Endometrium (tissue), 2 donors: ENCODE data around the gene KLHL20.
"Not testable (repeated sequence)": the region's sequence is repeated elsewhere in the genome, so short reads cannot be mapped to it uniquely, and the experiment has no call there.

Source experiments
- FAIRE-seq: peaks from 2 replicates; lab custom pipeline; 2012; peaks lifted over from hg19 to GRCh38; lab: Jason Lieb, UNC
- donor health status: control.
- donor health status: control.

Gene KLHL20

DNA sequence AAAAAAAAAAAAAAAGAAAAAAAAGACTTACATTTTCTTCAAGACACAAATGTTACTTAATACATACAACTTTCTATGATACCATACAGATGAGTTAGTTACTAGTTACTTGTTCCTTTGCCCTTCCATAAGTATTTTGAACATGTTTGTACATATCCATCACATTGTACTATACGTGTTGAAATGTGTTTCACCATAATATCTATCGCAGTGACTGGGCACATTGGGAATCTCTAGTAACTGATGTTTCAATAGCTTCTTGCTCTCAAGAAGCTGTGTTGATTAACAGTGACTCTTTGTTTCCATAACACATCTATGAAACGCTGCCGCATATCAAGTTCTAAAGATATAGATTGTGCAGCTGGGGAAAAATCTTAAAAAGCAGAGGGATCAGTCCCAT, 42.9 kb downstream of the KLHL20 start:
- FAIRE-seq = no peak

DNA sequence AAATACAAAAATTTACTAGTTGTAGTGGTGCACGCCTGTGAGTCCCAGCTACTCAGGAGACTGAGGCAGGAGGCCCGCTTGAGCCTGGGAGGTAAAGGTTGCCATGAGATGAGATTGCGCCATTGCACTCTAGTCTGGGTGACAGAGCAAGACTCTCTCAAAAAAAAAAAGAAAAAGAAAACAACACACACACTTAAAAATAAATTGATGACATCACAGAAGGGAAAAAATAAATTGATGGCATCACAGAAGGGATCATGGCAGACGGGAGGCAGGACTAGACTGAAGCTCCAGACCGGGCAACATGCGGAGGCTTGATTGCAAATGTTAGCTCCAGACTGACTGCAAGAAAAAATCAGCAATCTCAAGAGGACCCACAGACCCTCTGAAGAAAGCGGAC, 43.3 kb downstream of the KLHL20 start:
- FAIRE-seq = no peak

DNA sequence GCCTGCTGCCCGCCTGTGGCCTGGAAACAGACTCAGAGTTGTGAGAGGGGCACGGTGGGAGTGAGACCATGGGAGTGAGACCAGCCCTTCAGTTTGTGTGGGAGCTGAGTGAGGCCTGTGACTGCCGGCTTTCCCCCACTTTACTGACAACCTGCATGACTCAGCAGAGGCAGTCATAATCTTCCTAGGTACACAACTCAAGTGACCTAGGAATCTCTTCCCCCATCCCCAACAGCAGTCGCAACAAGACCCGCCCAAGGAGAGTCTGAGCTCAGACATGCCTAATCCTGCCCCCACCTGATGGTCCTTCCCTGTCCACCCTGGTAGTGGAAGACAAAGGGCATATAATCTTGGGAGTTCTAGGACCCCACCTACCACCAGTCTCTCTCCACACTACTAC, 44.2 kb downstream of the KLHL20 start:
- no peak for FAIRE-seq

GRCh38 chr1:173764331-173764730, 49.5 kb downstream of the KLHL20 start:
- FAIRE-seq = not testable (repeated sequence)

DNA sequence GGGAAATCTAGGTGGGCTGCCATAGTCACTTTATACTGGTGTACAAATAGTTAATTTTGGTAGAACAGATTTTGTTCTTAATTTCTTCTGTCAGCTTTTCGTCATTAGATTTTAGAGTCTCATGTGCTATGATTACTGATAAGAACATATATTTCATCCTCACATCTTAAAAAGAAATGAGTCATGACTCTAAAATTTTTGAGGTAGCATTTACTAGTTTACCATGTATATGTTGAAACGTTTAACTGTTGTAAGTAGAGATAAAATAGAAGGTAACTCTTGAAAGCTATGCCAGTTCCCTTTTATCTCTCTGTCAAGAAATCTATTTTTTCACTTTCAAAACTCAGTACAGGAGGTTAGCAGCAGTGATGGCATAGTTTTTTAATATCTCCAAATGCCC, 53.4 kb downstream of the KLHL20 start:
- no peak for FAIRE-seq

DNA sequence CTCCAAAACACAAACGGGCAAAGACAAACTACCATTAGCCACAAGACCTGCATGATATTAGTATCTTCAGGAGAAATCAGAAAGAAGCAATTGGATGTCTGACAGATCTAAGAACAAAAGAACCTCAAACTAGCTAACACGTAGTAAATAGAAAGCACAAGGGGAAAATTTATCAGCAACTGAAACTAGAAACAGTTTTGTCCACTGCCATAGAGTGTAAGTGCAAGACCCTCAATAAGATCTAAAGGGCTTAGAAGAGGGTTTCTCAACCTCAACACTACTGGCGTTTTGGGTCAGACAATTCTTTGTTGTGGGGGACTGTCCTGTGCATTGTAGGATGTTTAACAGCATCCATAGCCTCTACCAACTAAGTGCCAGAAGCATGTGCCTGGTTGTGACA, 54.0 kb downstream of the KLHL20 start:
- FAIRE-seq = no peak

GRCh38 chr1:173770330-173770729, 55.5 kb downstream of the KLHL20 start:
- not testable (repeated sequence) for FAIRE-seq

DNA sequence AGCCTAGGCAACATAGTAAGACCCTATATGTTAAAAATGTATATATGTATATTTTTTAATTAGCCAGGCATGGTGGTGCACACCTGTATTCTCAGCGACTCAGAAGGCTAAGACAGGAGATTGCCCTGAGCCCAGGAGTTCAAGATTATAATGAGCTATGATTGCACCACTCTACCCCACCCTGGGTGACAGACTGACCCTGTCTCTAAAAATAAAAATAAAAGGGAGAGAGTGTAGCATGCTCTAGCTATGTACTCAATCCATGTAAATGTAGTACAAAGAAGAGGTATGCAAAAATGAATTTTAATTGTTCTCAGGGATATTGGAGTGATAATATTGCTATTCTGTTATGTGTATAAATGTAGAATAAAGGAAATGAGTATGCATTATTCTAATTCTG, 56.8 kb downstream of the KLHL20 start:
- no peak for FAIRE-seq

- FAIRE-seq = no peak
Observed at GRCh38 chr1:173775578-173776226, 60.9 kb downstream of the KLHL20 start.

GRCh38 chr1:173779936-173780335, 65.2 kb downstream of the KLHL20 start:
- FAIRE-seq = no peak

DNA sequence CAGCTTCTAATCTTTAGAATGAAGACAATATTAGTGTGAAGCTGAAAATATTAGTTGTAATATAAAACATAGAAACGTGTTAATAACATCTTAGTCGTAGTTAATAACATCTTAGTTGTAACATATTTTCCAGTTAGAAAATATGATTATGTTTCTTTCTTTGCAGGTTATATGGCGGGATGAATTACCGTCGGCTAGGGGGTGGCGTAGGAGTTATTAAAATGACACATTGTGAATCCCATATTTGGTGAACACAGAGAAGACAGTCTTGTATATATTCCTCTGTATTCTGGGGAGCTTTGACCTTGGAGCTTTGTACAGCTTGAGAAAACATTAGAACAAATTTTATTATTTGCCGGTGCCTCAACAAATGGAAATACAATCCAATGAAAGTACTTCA, 70.2 kb downstream of the KLHL20 start:
- no peak for FAIRE-seq

DNA sequence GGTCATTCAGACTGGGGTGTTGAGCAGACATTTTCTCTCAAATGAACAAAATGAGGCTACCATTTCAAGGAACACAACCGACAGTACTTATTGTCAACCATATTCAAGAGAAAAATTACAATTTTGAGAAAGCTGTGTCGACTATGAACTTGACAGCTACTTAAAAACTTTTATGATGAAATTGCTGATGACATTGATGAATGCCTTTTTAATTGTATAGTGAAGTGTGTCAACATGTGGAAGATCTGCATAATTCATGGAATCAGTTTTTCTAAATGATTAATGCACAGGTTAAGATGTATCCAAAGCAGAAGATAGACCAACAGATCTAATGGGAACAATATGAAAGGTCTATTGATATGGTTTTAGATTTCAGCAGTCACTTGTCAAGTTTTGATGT, 75.1 kb downstream of the KLHL20 start:
- no peak for FAIRE-seq

DNA sequence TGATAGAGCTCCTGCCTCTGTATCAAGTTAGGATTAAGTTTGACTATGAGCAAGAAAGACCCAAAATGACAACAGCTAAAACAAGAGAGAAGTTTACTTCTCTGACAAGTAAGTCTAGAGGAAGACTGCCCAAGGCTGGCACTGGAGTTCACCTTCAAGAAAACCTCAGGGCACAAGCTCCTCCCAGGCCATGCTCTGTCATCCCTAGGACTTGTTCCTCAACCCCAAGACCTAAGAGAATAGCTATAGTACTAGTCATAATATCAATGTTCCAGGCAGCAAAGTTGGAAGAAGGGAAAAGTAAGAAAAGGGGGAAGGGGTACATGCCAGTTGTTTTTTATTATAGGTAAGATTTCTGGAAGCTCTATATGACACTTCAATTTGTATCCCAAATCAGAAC, 83.3 kb downstream of the KLHL20 start:
- FAIRE-seq = no peak

DNA sequence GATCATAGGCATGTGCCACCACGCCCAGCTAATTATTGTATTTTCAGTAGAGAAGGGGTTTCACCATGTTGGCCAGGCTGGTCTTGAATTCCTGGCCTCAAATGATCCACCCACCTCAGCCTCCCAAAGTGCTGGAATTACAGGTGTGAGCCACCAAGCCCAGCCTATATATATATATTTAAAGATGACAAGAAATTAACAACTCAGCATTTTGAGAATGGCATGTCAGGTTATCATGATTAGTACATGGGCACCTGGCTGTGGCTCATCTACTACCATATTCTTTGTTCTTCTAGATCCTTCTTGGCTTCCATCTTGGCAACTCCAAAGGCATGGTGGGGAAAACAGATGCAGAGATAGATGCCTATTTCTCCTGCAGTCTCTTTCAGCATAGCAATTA, 85.2 kb downstream of the KLHL20 start:
- FAIRE-seq = not testable (repeated sequence)

DNA sequence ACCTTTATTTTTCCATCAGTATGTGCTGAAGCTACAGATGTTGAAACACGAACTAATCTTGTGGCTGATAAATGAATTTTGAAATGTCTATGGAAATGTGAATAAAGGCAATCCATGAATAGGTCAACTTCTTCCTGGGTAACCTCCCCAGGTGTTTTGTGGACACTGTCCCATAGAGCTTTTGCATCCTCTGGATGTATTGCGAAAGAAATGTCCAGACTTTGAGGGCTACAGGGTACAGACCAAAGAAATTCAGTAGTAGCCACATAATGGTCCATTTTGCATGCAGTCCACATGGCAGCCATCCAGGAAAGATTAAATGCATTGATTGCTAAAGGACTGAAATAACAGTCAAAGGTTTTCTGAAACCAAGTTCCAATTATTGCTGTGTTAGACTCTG, 88.2 kb downstream of the KLHL20 start:
- FAIRE-seq = no peak

DNA sequence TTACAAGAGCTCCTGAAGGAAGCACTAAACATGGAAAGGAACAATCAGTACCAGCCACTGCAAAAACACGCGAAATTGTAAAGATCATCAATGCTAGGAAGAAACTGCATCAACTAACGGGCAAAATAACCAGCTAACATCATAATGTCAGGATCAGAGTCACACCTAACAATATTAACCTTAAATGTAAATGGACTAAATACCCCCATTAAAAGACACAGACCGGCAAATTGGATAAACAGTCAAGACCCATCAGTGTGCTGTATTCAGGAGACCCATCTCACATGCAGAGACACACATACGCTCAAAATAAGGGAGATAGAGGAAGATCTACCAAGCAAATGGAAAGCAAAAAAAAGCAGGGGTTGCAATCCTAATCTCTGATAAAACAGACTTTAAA, 98.9 kb downstream of the KLHL20 start:
- FAIRE-seq = not testable (repeated sequence)

- no peak for FAIRE-seq
Observed at GRCh38 chr1:173818459-173818858, 103.7 kb downstream of the KLHL20 start.

- no peak for FAIRE-seq
Observed at GRCh38 chr1:173821680-173822079, 106.9 kb downstream of the KLHL20 start.

DNA sequence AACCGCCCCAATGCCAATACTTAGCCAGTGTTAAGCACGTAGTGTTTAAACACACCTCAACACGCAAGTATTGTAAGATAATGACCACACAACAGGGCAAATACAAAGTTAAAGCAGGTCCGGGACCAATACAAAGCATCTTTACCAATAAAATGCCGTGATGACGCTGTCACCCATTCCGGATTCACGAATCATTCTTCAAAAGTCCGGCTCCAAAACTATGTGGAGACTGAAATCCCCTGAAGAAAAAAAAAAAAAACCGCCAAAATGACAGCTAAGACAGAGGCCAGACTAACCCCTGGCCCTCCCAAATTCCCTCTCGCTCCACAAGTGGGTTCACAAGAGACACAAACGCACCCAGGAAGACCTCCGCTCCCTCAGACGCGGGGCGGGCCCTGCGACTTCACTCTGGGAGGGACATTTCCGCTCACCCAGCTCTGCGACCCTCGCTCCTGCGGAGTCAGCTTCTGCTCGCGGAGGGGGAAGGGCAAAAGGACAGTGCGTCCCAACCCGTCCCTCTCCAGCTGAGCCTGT, 109.1 kb downstream of the KLHL20 start:
- no peak for FAIRE-seq

- FAIRE-seq = peak; percentile 96
Observed at GRCh38 chr1:173824315-173825081, 109.7 kb downstream of the KLHL20 start, which contains the start of the genes CENPL and DARS2. TSS of gene CENPL (minus strand) at chr1:173824883. CDS start at chr1:173811299, 13,584 bp downstream. TSS of gene DARS2 (plus strand) at chr1:173824673. CDS start at chr1:173825230, 557 bp downstream.

- FAIRE-seq = no peak
Observed at GRCh38 chr1:173827611-173828010, 112.8 kb downstream of the KLHL20 start.

- FAIRE-seq = no peak
Observed at GRCh38 chr1:173832748-173833147, 118.0 kb downstream of the KLHL20 start.
